Stimulated activated CD4-positive, alpha-beta T cell treated with anti-CD3 and anti-CD28 coated beads, Interleukin-1b, Interleukin-23, amount 100 ng/mL, for 4 hours (primary cell): ENCODE data around the gene TNFRSF8.
A peak's percentile ranks its signal among the peaks of the same experiment; 100 is the strongest.

Experiments
- DNase-seq, 2 donors: peaks; one replicate each; pipeline ENCODE4 v3.0.0-alpha.2; 2020; ENCODE audit warnings: low read depth in 2 of 2

Gene TNFRSF8

DNA sequence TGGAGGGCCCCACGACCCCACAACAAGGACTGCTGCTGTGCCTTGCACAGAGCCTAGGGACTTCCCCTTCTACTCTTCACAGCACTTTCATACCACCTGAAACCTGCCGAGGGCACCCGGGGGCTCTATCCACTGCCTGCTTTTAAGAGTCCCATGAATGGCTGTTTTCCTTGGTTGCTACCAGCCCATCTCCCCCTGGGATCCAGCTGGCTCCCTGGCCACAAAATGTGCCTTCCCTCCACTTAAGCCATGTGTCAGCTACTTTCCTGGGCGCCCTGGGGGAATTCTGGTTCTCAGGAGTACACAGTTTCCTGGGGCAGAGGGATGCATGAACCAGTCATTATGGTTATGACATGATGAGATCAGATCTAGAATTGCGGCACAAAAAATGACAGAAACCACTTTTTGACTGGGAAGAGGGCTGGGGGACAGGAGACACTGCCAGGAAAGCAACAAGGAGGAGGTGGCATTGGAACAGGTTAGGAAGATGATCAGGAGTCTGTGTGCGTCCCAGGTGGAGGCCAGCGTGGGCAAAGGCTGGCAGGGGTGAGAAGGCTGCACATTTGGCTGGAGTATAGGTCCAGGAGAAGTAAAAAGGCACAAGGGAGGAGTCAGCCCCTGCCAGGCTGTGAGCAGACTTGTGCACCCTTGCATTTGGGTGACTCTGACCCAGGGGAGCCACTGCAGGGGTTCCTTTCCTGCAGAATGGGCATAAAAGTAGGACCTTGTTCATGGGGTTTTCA lies 3.2 kb upstream of the TNFRSF8 start:
- no peak for DNase-seq

DNA sequence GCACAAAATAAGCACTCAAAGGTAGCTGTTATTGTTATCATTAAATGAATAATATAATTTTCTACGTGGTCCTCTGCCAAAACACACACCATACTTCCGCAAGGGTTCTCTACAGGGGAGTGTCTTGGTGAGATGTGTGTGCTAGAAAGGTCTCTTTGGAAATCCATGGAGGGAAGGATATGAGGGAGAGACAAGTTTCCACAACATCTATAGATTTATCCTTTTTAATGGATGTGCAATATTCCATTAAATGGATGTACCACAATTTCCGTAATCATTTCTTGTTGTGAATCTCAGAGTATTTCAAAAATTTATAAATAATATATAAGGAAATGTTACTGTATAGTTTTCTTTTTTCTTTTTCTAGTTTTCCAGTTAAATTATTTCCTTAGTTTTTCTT lies 2.6 kb upstream of the TNFRSF8 start:
- no peak for DNase-seq

DNA sequence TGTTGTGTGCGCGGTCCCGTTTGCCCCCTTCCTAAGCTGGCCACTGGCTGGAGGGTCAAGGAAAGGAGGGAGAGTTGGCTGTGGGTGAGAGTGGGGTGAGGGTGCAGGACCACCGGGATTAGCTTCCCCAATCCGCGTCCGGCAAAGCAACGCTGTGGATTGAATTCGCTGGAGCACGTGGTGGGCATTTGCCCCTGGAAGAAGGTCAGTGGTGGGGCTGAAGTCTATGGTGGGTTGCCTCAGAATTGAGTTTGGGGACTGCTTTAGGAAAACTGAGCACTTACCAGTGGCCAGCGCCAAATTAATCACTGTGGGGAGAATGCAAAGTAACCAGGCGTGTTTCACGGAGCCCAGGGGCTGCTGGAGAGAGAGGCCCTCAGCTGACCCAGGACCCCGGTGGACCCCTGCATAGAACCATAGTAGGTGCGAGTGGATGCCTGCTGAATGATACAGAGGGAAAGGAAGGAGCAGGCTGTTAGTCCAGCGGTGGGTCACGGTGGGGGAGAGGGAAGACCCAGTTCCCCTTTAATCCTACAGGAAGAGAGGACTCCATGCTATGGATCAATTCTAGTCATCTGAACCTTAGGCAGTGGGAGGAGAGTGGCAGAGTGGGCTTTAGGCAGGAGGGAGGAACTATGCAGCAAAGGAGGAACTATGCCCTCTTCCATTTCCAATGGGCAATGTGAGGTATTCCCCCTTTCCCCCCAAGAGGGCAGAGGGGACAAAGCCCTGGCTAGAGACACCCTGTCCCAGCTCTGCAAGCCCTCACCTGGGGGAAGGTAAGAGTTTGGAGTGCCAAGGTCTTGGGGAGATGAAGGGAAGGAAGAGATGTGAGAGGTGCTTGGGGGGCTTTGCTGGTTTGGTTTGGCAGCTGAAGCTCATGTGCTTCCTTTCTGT lies 1.2 kb downstream of the TNFRSF8 start:
- DNase-seq = no peak

DNA sequence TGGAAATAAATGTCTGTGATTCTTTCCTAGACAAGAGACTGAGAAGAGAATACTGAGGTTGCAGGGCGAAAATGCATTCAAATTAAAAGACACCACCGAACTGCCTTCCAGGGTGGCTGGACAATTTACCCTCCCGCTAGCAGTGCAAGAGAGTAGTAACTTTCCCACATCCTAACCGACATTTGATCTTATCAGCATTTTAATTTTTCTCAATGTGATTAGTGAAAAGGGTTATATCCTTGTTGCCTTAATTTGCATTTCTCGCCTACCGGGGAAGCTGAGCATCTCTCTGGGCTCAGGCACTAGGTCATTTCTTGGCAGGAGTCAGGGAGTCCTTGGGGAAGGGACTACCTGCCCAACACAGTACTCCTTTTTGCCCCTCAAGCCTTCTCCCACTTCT lies 2.8 kb downstream of the TNFRSF8 start:
- DNase-seq = no peak

DNA sequence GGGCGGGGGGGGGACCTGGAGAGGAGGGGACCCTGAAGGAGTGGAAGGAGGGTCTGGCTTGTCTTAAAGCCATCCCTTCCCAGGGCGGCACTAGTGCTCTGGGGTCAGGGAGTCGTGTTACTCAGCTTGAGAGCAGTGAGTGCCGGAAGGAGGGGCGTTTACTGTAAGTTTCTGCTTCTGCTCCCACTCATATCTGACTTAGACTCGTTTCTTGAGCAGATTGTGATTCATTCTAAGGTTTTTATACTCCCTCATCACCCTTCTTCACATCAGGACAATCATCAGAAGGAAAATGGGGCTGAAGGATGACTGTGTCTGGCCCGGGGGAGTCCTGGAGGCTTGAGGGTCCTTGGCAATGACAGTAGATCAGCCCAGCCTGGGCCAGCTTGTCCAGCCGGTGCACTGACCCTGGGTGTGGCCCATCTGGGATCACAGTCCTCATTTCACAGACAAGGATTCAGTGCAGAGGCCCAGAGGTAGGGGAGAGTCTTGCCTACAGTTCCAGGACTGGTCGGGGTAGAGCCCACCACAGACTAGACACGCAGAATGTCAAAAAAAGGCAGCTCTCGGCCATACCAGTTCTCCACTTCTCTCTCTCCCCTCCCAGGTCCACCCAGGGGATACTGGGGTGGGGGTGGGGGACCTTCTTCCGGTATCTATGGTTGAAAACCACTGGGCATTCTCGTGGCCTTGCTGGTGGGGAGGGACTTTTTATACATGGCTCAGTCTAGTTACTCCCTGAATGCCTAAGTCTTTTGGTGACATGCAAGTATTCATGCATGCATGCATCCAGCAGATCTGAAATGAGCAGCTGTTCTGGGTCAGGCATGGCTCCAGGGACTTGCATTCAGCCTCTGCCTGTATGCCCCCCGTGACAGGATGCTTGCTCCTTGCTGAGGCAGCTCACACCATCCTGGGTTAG lies 5.1 kb downstream of the TNFRSF8 start:
- peak in 1 of 2 donors; percentile 38 for DNase-seq

DNA sequence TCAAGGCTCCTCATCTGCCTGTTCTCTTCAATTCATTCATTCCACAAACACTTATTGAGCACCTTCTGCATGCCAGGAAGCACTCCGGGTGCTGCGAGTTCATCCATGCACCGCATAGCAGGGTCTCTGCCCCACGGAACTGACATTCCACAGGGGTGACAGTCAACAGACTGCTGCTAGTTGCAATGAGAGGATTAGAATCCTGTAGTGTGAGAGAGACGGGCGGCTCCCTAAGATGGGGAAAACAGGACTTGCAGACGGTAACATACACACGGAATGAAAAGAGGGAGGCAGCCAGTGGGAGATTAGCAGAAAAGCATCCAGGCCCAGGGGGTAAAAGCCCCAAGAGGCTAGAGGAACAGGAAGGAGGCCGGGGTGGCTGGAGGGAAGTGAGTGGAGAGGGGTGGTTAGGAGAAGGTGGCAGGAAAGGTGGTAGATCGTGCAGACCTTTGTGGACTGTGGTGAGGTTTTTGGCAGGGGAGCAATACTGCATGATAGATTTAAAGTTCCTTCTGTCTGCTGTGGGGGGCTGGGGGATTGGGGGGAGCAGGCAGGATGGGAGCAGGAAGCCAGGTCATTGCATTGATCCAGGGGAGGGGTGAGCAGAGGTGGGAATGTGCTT lies 6.6 kb downstream of the TNFRSF8 start:
- DNase-seq = no peak

DNA sequence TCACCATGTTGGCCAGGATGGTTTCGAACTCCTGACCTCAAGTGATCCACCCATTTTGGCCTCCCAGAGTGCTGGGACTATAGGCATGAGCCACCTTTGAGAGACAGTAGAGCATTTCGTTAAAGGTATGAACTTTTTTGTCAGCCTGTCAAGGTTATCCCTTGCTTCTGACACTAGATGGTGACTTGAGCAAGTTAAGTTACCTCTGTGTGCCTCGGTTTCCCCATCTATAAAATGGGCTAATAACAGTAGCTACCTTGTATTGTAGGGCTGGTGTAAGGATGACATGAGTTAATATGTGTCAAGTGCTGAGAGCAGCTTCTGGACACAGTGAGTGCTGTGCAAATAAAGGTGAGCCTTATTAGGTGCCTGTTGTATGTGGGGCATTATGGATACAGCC lies 8.8 kb downstream of the TNFRSF8 start:
- no peak for DNase-seq

DNA sequence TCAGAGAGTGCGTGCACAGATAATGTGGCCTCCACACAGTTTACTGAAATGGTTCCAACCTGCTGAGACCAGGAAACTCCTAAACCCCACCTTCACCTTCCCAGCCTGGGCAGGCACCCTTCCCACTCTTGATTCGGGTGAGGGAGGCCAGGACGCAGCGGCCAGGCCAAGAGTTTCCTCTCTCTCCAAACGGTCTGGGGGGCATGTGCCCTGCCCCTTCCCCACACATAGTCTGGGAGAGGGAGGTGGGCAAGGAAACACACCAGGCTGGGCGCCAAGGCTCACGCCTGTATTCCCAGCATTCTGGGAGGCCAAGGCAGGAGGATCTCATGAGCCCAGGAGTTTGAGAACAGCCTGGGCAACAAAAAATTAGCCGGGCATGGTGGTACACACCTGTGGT lies 9.6 kb downstream of the TNFRSF8 start:
- DNase-seq = no peak

DNA sequence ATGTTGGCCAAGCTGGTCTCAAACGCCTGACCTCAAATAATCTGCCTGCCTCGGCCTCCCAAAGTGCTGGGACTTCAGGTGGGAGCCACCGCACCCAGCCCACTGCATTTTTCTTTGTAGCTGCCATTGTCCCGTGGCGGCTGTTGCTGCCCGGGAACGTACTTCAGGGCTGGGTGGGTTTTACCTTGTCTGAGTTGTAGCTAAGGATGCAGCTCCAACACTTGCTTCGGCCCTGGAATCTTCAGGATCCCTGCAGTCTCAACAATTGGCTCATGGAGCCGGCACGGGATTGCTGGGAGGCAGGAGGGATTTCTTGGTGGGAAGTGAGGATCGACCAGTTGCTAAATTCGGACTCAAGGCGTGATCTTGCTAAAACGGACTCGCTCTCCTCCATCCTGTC lies 10.7 kb downstream of the TNFRSF8 start:
- DNase-seq = no peak

DNA sequence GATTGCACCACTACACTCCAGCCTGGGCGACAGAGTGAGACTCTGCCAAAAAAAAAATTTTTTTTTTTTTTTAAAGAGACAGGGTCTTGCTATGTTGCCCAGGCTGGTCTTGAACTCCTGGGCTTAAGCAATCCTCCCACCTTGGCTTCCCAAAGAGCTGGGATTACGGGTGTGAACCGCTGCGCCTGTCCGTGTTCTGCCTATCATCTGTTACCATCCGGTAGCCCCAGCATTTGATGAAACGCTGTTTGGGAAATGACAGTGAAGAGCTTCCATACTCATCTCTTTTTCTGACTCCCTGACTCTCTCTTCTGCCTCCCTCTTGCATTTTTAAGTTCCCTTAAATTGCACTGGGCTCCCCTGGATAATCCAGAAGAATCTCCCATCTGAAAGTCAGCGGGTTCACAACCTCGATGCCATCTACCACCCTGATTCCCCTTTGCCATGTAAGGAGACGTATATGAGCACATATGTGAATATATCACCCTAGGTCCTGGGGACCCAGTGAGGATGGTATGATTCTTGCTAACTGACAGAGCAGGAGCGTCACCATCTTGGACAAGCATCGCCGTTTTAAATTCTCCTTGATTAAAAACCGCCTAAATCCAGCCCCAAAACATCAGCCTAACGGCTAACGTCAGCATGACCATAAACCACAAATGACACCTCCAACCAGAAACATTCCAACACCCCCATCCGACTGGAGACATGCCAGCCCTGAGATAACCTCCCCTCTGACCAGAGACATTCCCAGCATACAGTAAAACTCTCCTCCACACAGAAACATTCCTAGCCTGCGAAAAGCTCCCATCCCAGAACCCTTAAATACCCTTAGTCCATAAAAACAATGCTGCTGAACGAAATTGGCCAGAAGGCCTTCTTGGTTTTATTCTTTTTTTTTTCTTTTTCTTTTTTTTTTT lies 12.4 kb downstream of the TNFRSF8 start:
- no peak for DNase-seq

DNA sequence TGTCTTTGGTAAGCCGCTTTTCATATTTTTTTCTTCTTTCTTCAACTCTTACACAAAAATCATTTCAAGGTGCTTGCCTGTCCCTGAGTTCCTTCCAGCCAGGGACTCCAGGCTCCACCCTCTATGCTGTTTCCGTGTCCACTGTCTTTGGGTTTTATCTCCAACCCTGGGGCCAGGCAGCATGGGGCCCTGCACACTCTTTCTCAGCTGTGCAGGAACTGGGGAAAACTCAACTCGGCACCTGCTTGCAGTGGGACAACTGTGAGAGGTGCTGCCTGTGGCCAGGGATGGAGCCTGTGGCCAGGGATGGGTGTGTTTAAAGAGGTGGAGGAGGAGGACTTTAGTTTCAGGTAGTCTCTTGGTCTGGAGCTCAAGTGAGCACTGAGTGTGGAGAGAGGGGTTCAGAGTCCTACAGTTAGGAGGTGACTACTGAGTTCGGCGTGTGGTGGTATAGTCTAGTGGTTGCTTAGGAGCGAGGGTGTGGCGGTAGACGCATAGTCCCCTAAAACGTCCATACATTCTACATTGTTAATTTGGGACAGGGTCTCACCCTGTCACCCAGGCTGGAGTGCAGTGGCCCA lies 13.4 kb downstream of the TNFRSF8 start:
- no peak for DNase-seq

DNA sequence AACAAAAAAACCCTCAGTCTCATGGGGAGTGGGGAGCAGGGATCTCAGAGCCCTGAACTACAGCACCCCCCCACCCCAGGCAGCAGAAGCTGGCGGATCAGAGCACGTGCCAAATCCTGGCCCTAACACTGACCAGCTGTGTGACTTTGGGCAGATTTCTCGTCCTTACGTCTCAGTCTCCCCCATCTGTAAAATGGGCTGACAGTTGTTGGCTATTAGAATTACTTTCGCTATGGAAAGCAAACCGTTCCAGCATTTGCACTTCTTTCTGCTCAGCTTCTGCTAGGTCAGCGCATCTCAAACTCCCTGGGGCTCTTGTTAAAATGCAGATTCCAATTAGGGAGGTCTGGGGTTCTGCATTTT lies 15.5 kb downstream of the TNFRSF8 start:
- DNase-seq = no peak

DNA sequence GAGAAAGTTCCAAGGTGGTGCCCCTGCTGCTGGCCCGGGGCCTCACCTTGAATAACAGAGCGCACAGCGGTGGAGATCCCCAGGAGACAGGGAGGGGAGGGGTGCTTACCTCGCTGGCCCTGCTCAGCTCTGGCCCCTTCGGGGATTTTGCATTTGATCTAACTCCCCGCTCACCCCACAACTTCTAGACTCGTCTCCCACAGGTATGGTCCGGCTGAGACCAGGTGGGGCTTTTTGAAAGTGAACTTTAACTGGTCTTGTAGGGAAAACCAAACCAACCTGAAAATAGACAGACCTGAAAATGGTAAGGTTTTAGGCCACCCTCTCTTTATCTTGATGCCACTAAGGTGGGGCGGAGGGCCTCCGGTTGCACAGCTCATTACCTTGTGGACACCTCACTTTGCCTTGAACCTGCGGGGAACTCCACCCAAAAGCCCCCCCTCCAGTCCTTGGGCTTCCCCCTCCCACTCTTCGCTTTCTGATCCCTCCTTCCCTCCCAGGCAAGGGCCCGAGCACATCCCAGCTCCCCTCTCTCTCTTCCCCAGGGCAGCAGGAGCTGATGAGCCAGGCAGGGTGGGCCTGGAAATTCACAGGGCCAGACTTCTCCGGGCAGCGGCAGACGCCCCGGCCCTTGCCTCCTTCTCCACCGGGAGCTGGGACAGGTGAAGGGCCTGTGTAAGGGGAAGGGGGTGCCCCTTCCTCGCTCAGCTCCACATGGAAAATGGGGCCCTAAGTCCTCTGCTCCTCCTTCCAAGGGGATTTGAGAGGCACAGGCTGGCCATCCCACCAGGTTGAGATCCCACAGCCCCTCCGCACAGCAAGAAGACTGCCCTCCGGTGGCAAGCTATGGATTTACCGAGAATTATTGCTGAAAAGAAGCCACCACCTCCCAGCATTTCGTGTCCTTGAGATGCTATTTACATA lies 16.1 kb downstream of the TNFRSF8 start:
- DNase-seq = peak; percentile 28 to 42

DNA sequence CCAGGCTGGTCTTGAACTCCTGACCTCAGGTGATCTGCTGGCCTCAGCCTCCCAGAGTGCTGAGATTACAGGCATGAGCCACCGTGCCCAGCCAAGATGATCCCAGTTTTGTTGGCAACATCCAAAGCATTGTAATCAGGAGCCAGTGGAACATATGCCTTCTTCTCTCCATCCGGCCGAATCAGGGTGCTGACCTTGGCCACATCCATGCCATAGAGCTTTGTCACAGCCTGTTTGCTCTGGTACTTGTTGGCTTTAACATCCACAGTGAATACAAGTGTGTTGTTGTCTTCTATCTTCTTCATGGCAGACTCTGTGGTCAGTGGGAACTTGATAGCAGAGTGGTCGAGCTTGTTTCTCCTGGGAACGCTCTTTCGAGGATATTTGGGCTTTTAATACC lies 17.1 kb downstream of the TNFRSF8 start:
- no peak for DNase-seq

DNA sequence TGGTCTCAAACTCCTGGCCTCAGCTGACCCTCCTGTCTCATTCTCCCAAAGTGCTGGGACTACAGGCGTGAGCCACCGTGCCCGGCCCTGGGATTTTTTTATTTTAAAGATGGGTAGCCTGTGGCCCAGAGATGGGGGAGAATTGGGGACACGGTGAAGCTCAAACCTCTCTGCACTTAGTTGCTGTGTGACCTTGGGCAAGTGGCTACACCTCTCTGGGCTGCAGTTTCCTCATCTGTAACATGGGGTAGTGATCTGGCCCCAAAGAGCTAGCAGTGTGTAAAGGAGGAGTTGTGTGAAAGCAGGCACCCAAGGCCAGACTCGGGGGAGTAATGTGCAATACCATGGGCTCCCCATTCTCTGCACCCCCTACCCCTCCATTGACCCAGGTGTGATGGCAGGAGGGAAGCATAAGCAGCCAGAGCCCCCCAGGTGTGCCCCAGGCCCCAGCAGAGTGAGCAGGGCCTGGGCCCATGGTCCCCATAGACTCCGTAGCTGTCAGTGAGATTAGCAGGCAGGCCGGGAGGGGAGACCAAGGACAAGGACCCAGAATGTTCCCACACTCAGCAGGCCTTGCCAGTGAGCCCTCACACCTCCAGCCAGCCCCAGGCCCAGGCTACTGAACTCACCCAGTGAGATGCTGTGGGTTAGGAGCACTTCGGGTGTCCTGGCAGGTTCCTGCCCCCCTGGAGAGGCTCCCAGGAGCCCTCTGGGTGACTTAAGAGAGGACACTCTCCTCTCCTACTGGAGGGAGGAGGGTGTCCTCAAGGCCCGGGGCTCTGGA lies 17.9 kb downstream of the TNFRSF8 start:
- no peak for DNase-seq

DNA sequence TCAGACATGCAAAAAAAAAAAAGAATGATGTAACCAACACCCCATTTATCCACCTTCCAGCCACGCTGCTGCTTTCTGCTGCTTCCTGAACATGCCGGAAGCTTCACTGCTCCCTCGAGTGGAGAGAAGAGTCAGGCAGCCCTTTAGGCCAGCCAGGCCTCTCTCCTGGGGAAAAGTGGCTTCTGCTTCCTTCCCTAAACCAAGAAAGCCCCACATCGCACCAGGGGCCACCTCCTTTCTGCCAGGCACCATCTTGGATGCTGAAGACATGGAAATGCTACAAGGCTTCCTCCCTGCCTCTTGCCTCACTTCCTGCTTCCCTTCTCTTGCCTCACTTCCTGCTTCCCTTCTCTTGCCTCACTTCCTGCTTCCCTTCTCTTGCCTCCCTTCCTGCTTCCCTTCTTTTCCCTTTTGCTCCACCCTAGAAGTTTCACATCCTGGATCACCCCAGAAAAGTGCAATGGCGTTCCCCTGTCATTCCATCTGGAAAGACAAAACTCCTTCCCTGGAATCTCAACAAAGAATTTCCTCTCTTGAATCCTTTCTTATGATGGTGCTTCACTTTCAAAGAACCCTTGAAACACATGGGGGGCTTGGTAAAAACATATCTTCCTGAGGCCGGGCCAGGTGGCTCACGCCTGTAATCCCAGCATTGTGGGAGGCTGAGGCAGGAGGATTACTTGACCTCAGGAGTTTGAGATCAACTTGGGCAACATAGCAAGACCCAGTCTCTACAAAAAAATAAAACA lies 18.7 kb downstream of the TNFRSF8 start:
- no peak for DNase-seq

DNA sequence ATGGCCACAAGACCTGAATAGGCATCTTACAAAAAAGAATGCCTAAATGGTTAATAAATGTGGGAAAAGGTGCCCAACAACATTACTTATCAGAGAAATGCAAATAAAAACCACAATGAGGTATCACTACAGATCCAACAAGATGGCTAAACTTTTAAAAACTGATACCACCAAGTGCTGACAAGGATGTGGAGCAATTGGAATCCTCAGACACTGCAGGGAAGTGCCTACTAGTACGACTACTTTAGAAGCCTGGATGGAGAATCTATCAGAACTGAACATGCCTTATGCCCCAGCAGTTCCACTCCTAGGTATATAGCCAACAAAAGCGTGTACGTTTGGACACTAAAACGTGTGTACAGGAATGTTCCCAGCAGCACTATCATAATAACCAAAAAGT lies 19.9 kb downstream of the TNFRSF8 start:
- DNase-seq = no peak

DNA sequence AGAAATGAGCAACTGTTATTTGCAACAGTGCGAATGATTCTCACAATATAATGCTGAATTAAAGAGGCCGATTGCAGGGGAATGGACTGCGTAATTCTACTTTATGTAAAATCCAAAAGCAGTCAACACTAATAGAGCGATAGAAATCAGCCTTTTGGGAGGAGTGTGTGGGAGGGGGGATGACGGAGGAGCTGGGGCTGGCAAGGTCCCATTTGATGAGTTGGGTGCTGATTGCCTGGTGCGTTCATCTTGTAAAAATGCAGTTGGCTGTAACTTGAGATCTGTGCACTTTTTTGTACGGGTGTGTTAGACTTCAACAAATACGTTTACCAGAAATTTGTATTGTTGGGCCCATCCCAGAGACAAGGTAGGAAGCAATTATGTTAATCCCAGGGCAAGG lies 20.7 kb downstream of the TNFRSF8 start:
- DNase-seq = no peak
